ENCODE data around the gene NDUFA13.
"Not testable (repeated sequence)": the region's sequence is repeated elsewhere in the genome, so short reads cannot be mapped to it uniquely, and the experiment has no call there.

The NDUFA13 gene

GRCh38 chr19:19515642-19516519 lies at the start of gene NDUFA13:
Gene NDUFA13, plus strand, starts transcription at chr19:19516225. Its CDS starts 14 bp downstream, at chr19:19516239.
- FAIRE-seq (peak; percentile 90), DNase-seq (ENCODE audit: insufficient read length, low spot score) (peak; percentile 96)

GRCh38 chr19:19468424-19469050 lies 47.5 kb upstream of the NDUFA13 start:
- DNase-seq (ENCODE audit: insufficient read length, low spot score) = no peak
- peak; percentile 4 for FAIRE-seq

- FAIRE-seq (no peak), DNase-seq (ENCODE audit: insufficient read length, low spot score) (no peak)
These were observed 45.4 kb upstream of the NDUFA13 start for GRCh38 chr19:19470579-19470978.

GRCh38 chr19:19471682-19472081 lies 44.3 kb upstream of the NDUFA13 start:
- FAIRE-seq (peak; percentile 11), DNase-seq (ENCODE audit: insufficient read length, low spot score) (no peak)

- not testable (repeated sequence) for FAIRE-seq; DNase-seq (ENCODE audit: insufficient read length, low spot score)
These were observed 43.9 kb upstream of the NDUFA13 start for GRCh38 chr19:19472106-19472505.

GRCh38 chr19:19475015-19475765 lies 40.8 kb upstream of the NDUFA13 start:
- FAIRE-seq = no peak

GRCh38 chr19:19475849-19476828 lies 39.9 kb upstream of the NDUFA13 start:
- DNase-seq (ENCODE audit: insufficient read length, low spot score) = no peak
- no peak for FAIRE-seq

More at GRCh38 chr19:19475015-19475765, 40.8 kb upstream of the NDUFA13 start:
- no peak for DNase-seq (ENCODE audit: insufficient read length, low spot score)

- FAIRE-seq (no peak), DNase-seq (ENCODE audit: insufficient read length, low spot score) (no peak)
These were observed 38.2 kb upstream of the NDUFA13 start for GRCh38 chr19:19477705-19478383.

GRCh38 chr19:19480688-19481087 lies 35.3 kb upstream of the NDUFA13 start:
- FAIRE-seq (peak; percentile 87), DNase-seq (ENCODE audit: insufficient read length, low spot score) (no peak)

GRCh38 chr19:19482809-19483596 lies 33.0 kb upstream of the NDUFA13 start:
- no peak for DNase-seq (ENCODE audit: insufficient read length, low spot score)

GRCh38 chr19:19485161-19485997 lies 30.6 kb upstream of the NDUFA13 start:
- no peak for FAIRE-seq
- DNase-seq (ENCODE audit: insufficient read length, low spot score) = no peak

More at GRCh38 chr19:19482809-19483596, 33.0 kb upstream of the NDUFA13 start:
- no peak for FAIRE-seq

- DNase-seq (ENCODE audit: insufficient read length, low spot score) = no peak
- no peak for FAIRE-seq
These were observed 30.1 kb upstream of the NDUFA13 start for GRCh38 chr19:19485998-19486290.

GRCh38 chr19:19486343-19487076 lies 29.5 kb upstream of the NDUFA13 start:
- DNase-seq (ENCODE audit: insufficient read length, low spot score) = no peak
- FAIRE-seq = no peak

- FAIRE-seq = no peak
- no peak for DNase-seq (ENCODE audit: insufficient read length, low spot score)
These were observed 28.7 kb upstream of the NDUFA13 start for GRCh38 chr19:19487077-19487949.

- DNase-seq (ENCODE audit: insufficient read length, low spot score) (no peak), FAIRE-seq (no peak)
These were observed 27.8 kb upstream of the NDUFA13 start for GRCh38 chr19:19487950-19488874.

All from GM19239 (cell line).